EL (cell line): Measurements from ENCODE around the gene ATP6V1F.

Experiments used
- DNase-seq: peaks from one replicate; pipeline ENCODE4 v3.0.0-alpha.2; 2016

Gene ATP6V1F

GRCh38 chr7:128884561-128885369, 22.1 kb downstream of the ATP6V1F start:
- DNase-seq: no peak

DNA sequence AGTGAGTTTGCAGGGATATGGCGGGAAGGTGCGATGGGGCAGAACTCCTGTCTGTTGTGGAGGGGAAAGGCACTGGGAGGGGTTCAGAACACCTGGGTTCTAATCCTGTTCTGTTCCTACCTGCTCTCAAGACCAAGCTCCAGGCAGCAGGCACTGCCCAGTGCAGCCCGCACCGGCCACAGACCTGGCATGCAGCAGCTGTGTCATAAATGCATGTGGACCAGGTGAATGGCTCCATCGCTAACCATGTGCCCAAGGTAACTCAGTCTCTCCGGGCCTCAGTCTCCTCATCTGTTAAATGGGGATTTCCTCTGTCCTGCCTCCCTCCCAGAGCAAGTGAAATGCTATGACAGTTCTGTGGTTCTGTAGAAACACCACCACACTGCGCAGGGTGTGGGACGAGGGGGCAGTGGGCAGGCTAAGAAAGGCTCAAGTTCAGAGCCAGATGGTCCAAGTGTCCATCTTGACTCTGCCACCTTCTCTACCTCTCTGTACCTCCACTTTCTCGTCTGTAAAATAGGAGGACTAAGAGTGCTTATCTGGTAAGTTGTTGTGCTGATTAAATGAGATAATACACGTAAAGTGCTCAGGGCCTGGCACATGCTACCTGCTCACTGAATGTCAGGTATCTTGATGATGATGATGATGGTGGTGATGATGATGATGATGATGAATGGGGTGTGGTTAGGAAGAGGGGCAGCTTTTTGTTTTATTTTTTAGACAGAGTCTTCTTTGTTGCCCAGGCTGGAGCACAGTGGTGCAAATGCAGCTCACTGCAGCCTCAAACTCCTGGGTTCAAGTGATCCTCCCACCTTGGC, 22.9 kb downstream of the ATP6V1F start:
- no peak for DNase-seq

DNA sequence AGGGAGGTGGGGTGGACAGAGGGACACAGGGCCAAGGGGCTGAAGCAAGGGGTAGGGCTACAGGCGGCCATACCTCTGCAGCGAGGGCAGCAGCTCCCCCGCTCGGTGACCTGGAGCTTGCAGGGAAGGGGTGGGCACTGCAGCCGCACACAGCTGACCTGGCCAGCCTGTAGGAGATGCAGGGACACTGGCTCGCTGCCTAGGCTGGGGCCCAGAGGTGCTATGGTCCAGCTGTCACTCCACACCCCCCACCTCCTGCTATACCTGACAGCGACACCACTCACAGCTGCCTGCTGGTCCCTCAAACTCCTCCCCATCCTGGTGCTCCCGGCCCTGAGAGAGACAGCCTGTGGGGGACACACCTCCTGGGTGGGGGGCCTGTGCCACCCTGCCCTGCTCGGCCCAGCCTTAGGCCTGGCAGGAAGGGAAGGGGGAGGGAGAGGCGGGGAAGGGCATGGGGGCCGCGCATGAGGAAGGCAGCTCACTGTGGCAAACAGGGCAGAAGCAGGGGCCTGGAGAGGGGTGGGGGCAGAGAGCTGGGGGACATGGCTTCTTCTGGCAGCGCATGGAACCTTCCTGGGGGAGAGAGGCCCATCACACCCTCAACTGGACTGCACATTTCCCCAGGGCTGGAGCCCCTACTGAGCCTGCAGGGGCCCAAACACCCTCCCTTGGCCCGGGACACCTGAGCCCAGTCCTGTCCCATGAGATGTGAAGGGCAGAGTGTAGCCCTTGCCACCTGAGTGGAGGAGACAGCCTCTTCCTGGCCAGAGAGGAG, 23.9 kb downstream of the ATP6V1F start:
- no peak for DNase-seq

DNA sequence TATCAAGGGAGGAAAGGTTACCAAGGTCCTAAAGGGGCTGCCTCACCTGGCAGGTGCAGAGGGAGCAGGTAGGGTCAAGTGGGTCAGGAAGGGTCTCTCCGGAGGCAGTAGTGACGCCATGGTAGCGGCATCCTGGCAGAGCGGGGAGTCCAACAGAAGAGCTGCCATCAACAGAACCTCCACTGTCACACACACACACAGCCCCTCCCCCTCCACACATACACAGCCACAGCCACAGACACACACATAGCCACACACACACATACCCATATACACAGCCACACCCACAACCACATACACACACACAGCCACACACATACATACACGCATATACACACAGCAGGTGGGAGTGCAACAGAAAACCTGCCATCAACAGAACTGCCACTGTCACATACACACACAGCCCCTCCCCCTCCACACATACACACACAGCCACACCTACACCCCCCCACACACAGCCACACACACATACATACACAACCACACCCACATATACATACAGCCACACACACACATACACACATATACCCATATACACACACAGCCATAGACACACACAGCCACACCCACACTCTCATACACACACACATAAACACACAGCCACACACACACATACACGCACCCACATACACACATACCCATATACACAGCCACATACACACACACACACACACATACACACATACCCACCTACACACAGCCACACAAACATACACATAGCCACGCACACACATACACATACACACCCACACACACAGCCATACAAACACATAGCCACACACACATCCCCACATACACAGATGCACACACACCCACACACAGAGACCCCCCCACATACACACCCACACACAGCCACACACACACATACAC, 24.7 kb downstream of the ATP6V1F start:
- no peak for DNase-seq

- DNase-seq: no peak
Observed at GRCh38 chr7:128888039-128888755, 25.5 kb downstream of the ATP6V1F start.

DNA sequence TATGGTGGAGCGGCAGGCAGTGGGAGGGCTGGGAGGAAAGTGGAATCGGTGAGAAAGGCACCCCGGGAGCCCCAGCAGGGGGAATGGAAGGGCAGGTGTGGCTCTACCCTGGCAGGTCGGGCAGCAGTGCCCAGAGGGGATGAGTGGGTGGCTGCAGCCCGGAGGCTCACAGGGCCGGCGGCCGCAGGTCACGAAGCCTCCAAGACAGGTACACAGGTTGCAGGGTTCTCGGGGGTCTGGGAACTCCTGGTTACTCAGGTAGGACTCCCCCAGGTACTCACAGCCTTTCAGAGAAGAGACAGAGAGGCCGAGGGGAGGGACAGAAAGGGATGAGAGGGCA, 26.1 kb downstream of the ATP6V1F start:
- no peak for DNase-seq

DNA sequence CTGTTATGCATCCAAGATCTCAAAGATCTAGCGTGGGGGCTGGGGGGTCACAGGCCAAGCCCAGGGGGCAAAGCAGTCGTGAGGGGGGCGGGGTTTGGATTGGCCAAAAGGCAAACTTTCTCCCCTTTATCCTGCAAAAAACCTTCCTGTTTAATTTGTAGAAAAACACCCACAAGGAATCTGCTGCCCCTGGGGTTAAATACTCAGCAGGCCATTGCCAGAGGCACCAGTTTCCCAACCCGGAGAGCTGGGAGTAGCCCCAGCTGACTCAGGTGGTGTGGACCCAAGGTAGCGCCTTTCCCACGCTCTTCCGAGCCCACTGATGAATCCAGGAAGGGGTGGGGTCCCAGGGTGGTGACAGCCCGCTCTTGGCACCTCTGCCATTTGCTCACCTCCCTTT, 26.5 kb downstream of the ATP6V1F start:
- no peak for DNase-seq

GRCh38 chr7:128890306-128891109, 27.9 kb downstream of the ATP6V1F start:
- DNase-seq: no peak

DNA sequence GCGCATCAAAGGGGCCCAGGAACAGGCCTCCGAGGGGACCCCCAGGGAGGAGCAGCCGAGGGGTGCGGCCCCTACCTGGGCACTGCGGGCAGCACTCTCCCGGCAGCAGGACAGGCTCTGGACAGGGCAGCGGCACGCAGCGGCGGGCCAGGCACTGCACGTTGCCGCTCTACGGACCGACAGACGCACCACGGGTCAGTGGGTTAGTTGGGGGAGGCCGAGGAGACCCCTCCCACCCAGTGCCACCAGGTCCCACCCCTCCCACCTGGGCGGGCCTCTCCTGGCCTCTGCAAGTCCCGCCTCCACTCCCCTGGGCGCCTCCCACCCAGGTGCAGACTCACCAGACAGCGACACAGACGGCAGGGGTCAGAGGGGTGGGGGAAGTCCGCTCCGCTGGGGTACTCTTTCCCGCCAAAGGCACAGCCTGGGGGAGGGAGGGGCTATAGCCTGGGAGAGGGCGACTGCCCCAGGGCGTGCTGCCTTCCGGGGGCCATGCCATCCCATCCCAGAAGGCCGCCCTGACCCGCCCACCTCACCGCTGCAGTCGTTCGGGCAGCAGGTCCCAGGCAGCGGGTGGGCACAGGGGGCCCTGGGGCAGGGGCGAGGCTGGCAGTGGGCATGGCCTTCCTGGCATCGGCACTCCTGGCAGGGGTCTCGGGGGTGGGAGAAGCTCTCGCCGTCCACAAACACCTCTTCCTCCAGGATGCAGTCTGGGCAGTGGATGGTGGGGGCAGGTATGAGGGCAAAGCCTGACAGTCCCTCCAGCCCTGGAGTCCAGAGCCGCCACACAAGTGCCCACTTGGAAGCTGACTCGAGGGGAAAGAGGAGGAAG, 28.7 kb downstream of the ATP6V1F start:
- no peak for DNase-seq

DNA sequence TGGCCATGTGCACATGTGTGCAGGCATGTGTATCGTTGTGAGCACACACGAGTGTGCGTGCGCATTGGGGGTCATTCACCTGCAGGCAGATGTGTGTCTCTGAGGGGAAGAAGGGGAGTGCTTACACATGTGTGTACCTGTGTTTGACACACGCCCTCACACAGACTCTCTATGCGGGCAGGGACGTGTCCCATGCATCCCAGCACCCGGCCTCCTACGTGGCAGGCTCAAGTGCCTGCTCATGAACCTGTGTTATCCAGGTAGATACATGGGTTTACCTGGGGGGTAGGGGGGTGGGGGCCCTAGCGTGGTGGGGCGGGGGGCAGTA, 29.2 kb downstream of the ATP6V1F start:
- DNase-seq: no peak

GRCh38 chr7:128892521-128893250, 30.0 kb downstream of the ATP6V1F start:
- no peak for DNase-seq

- no peak for DNase-seq
Observed at GRCh38 chr7:128893251-128894100, 30.8 kb downstream of the ATP6V1F start.

- DNase-seq: no peak
Observed at GRCh38 chr7:128894101-128894440, 31.4 kb downstream of the ATP6V1F start.

GRCh38 chr7:128895320-128895719, 32.7 kb downstream of the ATP6V1F start:
- DNase-seq: no peak

DNA sequence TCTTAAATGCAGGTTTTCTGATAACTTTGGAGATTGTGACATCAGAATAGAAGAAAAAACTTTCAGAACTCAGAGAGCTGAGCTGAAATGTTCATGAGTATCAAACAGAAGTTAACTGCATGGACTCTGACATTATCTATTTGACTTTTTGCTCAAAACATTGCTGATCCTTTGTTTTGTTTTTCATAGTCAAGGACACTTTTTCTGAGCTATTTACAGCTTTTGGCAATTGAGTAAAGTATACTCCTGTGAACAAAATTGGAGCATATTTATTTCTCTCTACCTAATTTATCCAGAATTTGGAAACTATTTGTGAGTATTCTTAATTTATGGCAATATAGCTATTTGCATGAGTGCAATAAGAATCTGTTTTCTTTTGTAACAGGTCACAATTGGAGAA, 36.7 kb downstream of the ATP6V1F start:
- no peak for DNase-seq

DNA sequence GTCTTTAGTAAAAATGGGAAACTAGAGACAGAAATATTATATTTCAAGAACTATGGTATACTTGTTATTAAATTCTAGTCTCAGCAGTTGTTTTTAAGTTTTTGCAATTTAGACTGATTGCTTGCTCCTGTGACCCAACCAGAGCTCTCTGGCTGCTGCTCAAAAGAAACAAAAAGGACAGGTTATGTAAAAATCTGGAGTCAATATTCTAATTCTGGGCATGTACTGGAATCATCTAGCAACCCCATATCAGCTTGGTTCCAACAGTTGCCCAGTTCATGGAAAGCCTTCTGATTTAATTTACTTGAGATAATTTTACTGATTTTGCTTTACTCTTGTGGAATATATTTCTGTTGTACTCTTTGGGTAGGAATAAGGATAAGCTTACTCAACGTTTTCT, 37.6 kb downstream of the ATP6V1F start:
- no peak for DNase-seq

- DNase-seq: peak; percentile 35
Observed at GRCh38 chr7:128902761-128903585, 40.3 kb downstream of the ATP6V1F start.
